HCT116 (cell line): ENCODE measurements around the gene SYT11. TPM values are rescaled to one million over a fixed set of nuclear protein-coding genes. Genes with fewer than 3 reads are reported as not detected.

Experiments used
- ATAC-seq: fragments of 200-7000 bp; cut with Tn5 transposase; 2 replicates; pipeline ENCODE4 v1.9.1; 2020; ENCODE audit warnings: mild to moderate bottlenecking, moderate library complexity
- BruUV-seq: library from RNA; stranded (reverse); fragments of 400-500 nt; replicated peaks from 2 replicates; lab custom pipeline; 2021; lab: Mats Ljungman, UMichigan
- CTCF ChIA-PET: fragments of 300-600 bp; sonication (Branson Sonifier 250); formaldehyde crosslinking; loops from one replicate; lab custom pipeline; 2021; ENCODE audit warnings: antibody characterized with exemption; lab: Charles Lee
- POLR2A ChIA-PET: fragments of 300-600, 350-600 bp; sonication (Branson Sonifier 250); formaldehyde crosslinking; loops from one replicate; lab custom pipeline; 2021; ENCODE audit warnings: antibody characterized with exemption; lab: Charles Lee
- RAD21 ChIA-PET, 2 experiments: fragments of 300-600 bp; sonication (Branson Sonifier 250); formaldehyde crosslinking; loops; one replicate each; lab custom pipeline; 2023; ENCODE audit warnings: low total read pairs in 2 of 2; ENCODE audit not compliant: uncharacterized antibody in 2 of 2, unreplicated experiment in 2 of 2, low non-redundant PET in 1 of 2; lab: Charles Lee
- DNase-seq: peaks from one replicate; pipeline ENCODE4 v3.0.0-alpha.2; 2010; ENCODE audit warnings: low read depth, low spot score
- H2AFZ ChIP-seq: fragments of 200-600 bp; shearing (Covaris generic), sonication (generic); 2 replicates; pipeline ENCODE4 v1.6.1; 2017; ENCODE audit warnings: low read depth, mixed run types, mixed read lengths, antibody characterized with exemption, low read length; ENCODE audit not compliant: poor library complexity, severe bottlenecking
- H3K27ac ChIP-seq: 2 replicates; pipeline ENCODE4 v1.5.1; 2012; ENCODE audit warnings: low read depth, low read length
- H3K27me3 ChIP-seq: fragments of 200-600 bp; sonication (generic); 2 replicates; pipeline ENCODE4 v1.6.1; 2016; ENCODE audit warnings: mixed run types, low read length, mixed read lengths; ENCODE audit not compliant: insufficient read depth
- H3K36me3 ChIP-seq, 2 experiments: fragments of 200-500 bp in 1 of 2; fragments of 200-600 bp in 1 of 2; sonication (Bioruptor generic) in 1 of 2; sonication (generic) in 1 of 2; 2 replicates each; pipeline versions ENCODE4 v1.5.1 to v1.6.1; 2014 to 2016; ENCODE audit warnings: low read length in 2 of 2, inconsistent platforms in 1 of 2, mixed read lengths in 1 of 2, mixed run types in 1 of 2; ENCODE audit not compliant: insufficient read depth in 2 of 2, control insufficient read depth in 1 of 2
- H3K4me1 ChIP-seq, 2 experiments: fragments of 200-600 bp in 1 of 2; sonication (generic) in 1 of 2; 2 replicates each; pipeline versions ENCODE4 v1.5.1 to v1.6.1; 2012 to 2017; ENCODE audit warnings: low read length in 2 of 2, inconsistent platforms in 1 of 2, mild to moderate bottlenecking in 1 of 2, mixed read lengths in 1 of 2, mixed run types in 1 of 2, moderate library complexity in 1 of 2; ENCODE audit not compliant: insufficient read depth in 2 of 2, control insufficient read depth in 1 of 2
- H3K4me2 ChIP-seq: fragments of 200-600 bp; sonication (generic); 2 replicates; pipeline ENCODE4 v1.6.1; 2017; ENCODE audit warnings: mixed run types, low read length, mixed read lengths
- H3K4me3 ChIP-seq, 2 experiments: fragments of 200-600 bp in 1 of 2; sonication (generic) in 1 of 2; replicated peaks in 1 of 2; 2 replicates each; pipeline ENCODE4 v1.5.1; 2011 to 2016; ENCODE audit warnings: low read length in 2 of 2, control low read depth in 1 of 2, low read depth in 1 of 2, mild to moderate bottlenecking in 1 of 2, mixed read lengths in 1 of 2, mixed run types in 1 of 2
- H3K79me2 ChIP-seq: fragments of 200-600 bp; sonication (generic); 2 replicates; pipeline ENCODE4 v1.6.1; 2017; ENCODE audit warnings: mild to moderate bottlenecking, mixed run types, low read length, moderate library complexity, mixed read lengths; ENCODE audit not compliant: insufficient read depth
- H3K9ac ChIP-seq: fragments of 200-600 bp; sonication (generic); 2 replicates; pipeline ENCODE4 v1.6.1; 2016; ENCODE audit warnings: low read length, mixed read lengths
- H3K9me2 ChIP-seq: fragments of 200-600 bp; sonication (generic), shearing (Covaris generic); 2 replicates; pipeline ENCODE4 v1.6.1; 2017; ENCODE audit warnings: mixed run types, mild to moderate bottlenecking, moderate library complexity; ENCODE audit not compliant: insufficient read depth
- H3K9me3 ChIP-seq, 2 experiments: fragments of 200-500 bp in 1 of 2; fragments of 200-600 bp in 1 of 2; sonication (Bioruptor generic) in 1 of 2; sonication (generic) in 1 of 2; 2 replicates each; pipeline ENCODE4 v1.6.1; 2014 to 2017; ENCODE audit warnings: low read length in 2 of 2, mixed read lengths in 2 of 2, inconsistent platforms in 1 of 2, low read depth in 1 of 2, mild to moderate bottlenecking in 1 of 2, mixed run types in 1 of 2, moderate library complexity in 1 of 2; ENCODE audit not compliant: control insufficient read depth in 1 of 2, insufficient read depth in 1 of 2
- H4K20me1 ChIP-seq: fragments of 200-600 bp; sonication (generic), shearing (Covaris generic); 2 replicates; pipeline ENCODE4 v1.6.1; 2017; ENCODE audit warnings: mixed run types, mild to moderate bottlenecking, moderate library complexity; ENCODE audit not compliant: insufficient read depth
- ATF3 ChIP-seq: IDR thresholded peaks from 2 replicates; pipeline ENCODE4 v1.6.1; 2012
- CBX3 ChIP-seq: IDR thresholded peaks from 2 replicates; pipeline ENCODE4 v1.6.1; 2012; ENCODE audit warnings: low read depth
- CTCF ChIP-seq, 3 experiments: fragments of 200-600 bp in 1 of 3; sonication (generic) in 1 of 3; IDR thresholded peaks in 2 of 3; conservative IDR thresholded peaks in 1 of 3; 2 replicates each; pipeline ENCODE4 v1.5.1; 2012 to 2017; ENCODE audit warnings: low read depth in 2 of 3, low read length in 2 of 3, antibody characterized with exemption in 1 of 3, borderline replicate concordance in 1 of 3, control low read depth in 1 of 3, mild to moderate bottlenecking in 1 of 3, mixed read lengths in 1 of 3, mixed run types in 1 of 3, moderate library complexity in 1 of 3; ENCODE audit not compliant: insufficient read depth in 1 of 3
- EZH2phosphoT487 ChIP-seq: fragments of 200-600 bp; IDR thresholded peaks from 2 replicates; pipeline ENCODE4 v1.6.1; 2018; ENCODE audit warnings: antibody characterized with exemption, borderline replicate concordance
- JUND ChIP-seq: IDR thresholded peaks from 2 replicates; pipeline ENCODE4 v1.6.1; 2012
- SIN3A ChIP-seq: IDR thresholded peaks from 2 replicates; pipeline ENCODE4 v1.6.1; 2012; ENCODE audit warnings: low read depth
- YY1 ChIP-seq: IDR thresholded peaks from 2 replicates; pipeline ENCODE4 v1.6.1; 2011; ENCODE audit warnings: low read length, low read depth, moderate library complexity, mild to moderate bottlenecking; ENCODE audit not compliant: insufficient replicate concordance; ENCODE audit errors: extremely low read depth
- ZBTB33 ChIP-seq: IDR thresholded peaks from 2 replicates; pipeline ENCODE4 v1.6.1; 2011; ENCODE audit warnings: mild to moderate bottlenecking, low read length, moderate library complexity; ENCODE audit not compliant: insufficient replicate concordance; ENCODE audit errors: extremely low read depth
- intact Hi-C: fragments of 100-400 bp; cut with micrococcal nuclease; formaldehyde crosslinking; loops from 2 replicates; pipeline ENCODE4 v1.10.0; 2022
- total RNA-seq: library from RNA; stranded (reverse); gene quantifications from one replicate; pipeline ENCODE4 v1.2.1, GENCODE V29; 2021; ENCODE audit not compliant: unreplicated experiment

Gene SYT11
- total RNA-seq, 1 experiment from 2014 or later, result 0.17 TPM

GRCh38 chr1:155882235-155882634 is 22.9 kb downstream of the SYT11 start:
- ChIA-PET CTCF (no interaction called here), POLR2A (no interaction called here)

More at GRCh38 chr1:155882235-155882634, 22.9 kb downstream of the SYT11 start:
- no peaks in the 10 kb centered on the region for H3K36me3 ChIP-seq
- H2AFZ ChIP-seq, result no peak overlapping the region
- H3K9ac ChIP-seq, result no peak overlapping the region
- no peaks in the 10 kb centered on the region for H4K20me1 ChIP-seq
- no peak overlapping the region for H3K4me2 ChIP-seq
- H3K4me3 ChIP-seq, result no peak overlapping the region
- no TSS peak for BruUV-seq
- RAD21 ChIA-PET, result no interaction called here
- no peaks in the 10 kb centered on the region for H3K4me1 ChIP-seq
- intact Hi-C loops, result no loop called here
- peaks cover 7% of the 10 kb centered on the region; the same call in 1 of the 2 replicates for H3K27me3 ChIP-seq
- DNase-seq, result no peak
- ATAC-seq, result no peak
- no peaks in the 10 kb centered on the region for H3K9me3 ChIP-seq
- H3K79me2 ChIP-seq, result no peaks in the 10 kb centered on the region
- no peaks in the 10 kb centered on the region for H3K9me2 ChIP-seq
- TF ChIP-seq CBX3 (no peak), SIN3A (no peak), ZBTB33 (no peak), CTCF (IDR thresholded peaks at IDR 0.05 in 2 of 3, conservative IDR thresholded peaks at IDR 0.05 in 1 of 3; ENCODE audit: borderline replicate concordance in 1 of 3, insufficient read depth in 1 of 3, low read depth in 2 of 3, low read length in 2 of 3) (no peak), ATF3 (no peak), JUND (no peak), EZH2phosphoT487 (no peak), YY1 (no peak)
- TF ChIP-seq, all 23 proteins: peak for 0
- no peak overlapping the region for H3K27ac ChIP-seq
